Mucosa of rectum (tissue), 2 donors: ENCODE data around the gene RNF214.
"Not testable (repeated sequence)": the region's sequence is repeated elsewhere in the genome, so short reads cannot be mapped to it uniquely, and the experiment has no call there.

ENCODE experiments used
- H3K27ac ChIP-seq, 2 donors: one replicate each; pipeline ENCODE4 v1.7.0; 2013; ENCODE audit warnings: inconsistent platforms in 2 of 2, low read depth in 2 of 2, low read length in 2 of 2
- H3K27me3 ChIP-seq, 2 donors: one replicate each; pipeline ENCODE4 v1.7.0; 2013; ENCODE audit warnings: low read length in 2 of 2; ENCODE audit not compliant: control insufficient read depth in 2 of 2, insufficient read depth in 2 of 2
- H3K36me3 ChIP-seq, 2 donors: one replicate each; pipeline ENCODE4 v1.7.0; 2013; ENCODE audit warnings: low read length in 2 of 2; ENCODE audit not compliant: control insufficient read depth in 2 of 2, insufficient read depth in 2 of 2
- H3K4me1 ChIP-seq, 2 donors: one replicate each; pipeline ENCODE4 v1.7.0; 2013; ENCODE audit warnings: low read length in 2 of 2, mild to moderate bottlenecking in 1 of 2; ENCODE audit not compliant: control insufficient read depth in 2 of 2, insufficient read depth in 2 of 2
- H3K4me3 ChIP-seq, 2 donors: one replicate each; pipeline ENCODE4 v1.7.0; 2013; ENCODE audit warnings: low read length in 2 of 2
- H3K9ac ChIP-seq, 2 donors: one replicate each; pipeline ENCODE4 v1.7.0; 2013; ENCODE audit warnings: low read length in 2 of 2, low read depth in 1 of 2, mild to moderate bottlenecking in 1 of 2
- H3K9me3 ChIP-seq, 2 donors: one replicate each; pipeline ENCODE4 v1.7.0; 2013; ENCODE audit warnings: low read length in 2 of 2; ENCODE audit not compliant: control insufficient read depth in 2 of 2
- donor health status: healthy.
- donor health status: Normal muscosa, but diverticular disease.

The RNF214 gene

DNA sequence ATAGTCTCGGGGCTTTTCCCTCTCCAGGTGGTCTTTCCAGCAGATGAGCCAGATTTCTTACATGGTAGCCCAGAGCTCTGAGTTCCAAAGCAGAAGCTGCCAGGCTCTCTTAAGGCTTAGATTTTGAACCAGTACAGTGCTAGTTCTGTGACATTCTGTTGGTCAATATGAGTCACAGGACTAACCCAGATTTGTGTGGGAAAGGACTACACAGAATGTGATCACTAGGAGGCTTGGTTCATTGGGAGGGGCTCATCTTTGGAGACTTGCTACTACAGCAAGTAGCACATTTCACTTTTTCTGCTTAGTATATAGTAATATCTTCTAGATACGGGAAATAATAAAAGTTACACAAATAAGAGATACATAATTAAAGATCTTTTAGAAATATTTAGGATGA lies 24.1 kb downstream of the RNF214 start:
- Histone ChIP-seq H3K27me3 (no peaks in the 10 kb centered on the region), H3K36me3 (peaks cover 5 to 7% of the 10 kb centered on the region in 2 donors)

DNA sequence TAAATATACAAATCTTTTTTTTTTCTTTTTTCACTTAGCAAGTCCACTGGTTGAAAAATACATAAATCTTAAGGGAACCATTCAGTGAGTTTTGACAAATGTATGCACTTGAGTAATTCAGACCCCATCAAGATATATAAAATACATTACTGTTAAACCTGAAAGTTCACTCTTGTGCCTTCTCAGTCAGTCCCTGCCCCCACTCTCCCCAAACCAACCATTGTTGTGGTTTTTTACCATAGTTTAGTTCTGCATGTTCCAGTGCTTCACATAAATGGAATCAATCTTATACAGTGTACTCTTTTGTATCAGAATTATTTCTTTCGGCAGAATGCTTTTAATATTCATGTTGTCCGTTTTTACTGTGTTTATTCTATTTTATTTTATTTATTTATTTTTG lies 26.1 kb downstream of the RNF214 start:
- Histone ChIP-seq H3K27me3 (no peaks in the 10 kb centered on the region), H3K4me3 (no peak overlapping the region), H3K9me3 (no peaks in the 10 kb centered on the region), H3K4me1 (no peaks in the 10 kb centered on the region), H3K36me3 (peaks cover 5 to 7% of the 10 kb centered on the region in 2 donors), H3K9ac (no peak overlapping the region), H3K27ac (no peak overlapping the region)

More for the DNA sequence above, 24.1 kb downstream of the RNF214 start:
- H3K9me3 ChIP-seq, result no peaks in the 10 kb centered on the region
- no peak overlapping the region for H3K27ac ChIP-seq
- H3K4me3 ChIP-seq, result no peak overlapping the region
- no peak overlapping the region for H3K9ac ChIP-seq
- H3K4me1 ChIP-seq, result no peaks in the 10 kb centered on the region

DNA sequence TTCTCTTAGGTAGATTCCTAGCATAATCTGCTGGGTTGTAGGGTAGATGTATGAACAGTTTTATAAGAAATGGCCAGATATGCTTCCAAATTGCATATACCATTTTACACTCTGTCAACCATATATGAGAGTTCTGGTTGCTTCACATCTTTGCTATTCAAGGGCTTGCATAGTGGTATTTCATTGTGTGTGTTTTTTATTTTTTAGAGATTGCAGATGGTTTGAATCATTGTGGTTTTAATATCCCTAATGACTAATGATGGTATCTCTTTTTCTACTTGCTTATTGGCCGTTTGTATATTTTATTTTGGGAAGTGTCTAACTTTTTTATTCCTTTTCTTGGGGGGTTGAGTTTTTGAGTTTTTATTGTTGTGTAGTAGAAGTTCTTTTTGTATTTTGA lies 26.9 kb downstream of the RNF214 start:
- H3K27me3 ChIP-seq, result no peaks in the 10 kb centered on the region
- H3K4me3 ChIP-seq, result no peak overlapping the region
- H3K27ac ChIP-seq, result no peak overlapping the region
- no peaks in the 10 kb centered on the region for H3K9me3 ChIP-seq
- H3K9ac ChIP-seq, result no peak overlapping the region
- H3K36me3 ChIP-seq, result peaks cover 5 to 7% of the 10 kb centered on the region in 2 donors
- no peaks in the 10 kb centered on the region for H3K4me1 ChIP-seq

DNA sequence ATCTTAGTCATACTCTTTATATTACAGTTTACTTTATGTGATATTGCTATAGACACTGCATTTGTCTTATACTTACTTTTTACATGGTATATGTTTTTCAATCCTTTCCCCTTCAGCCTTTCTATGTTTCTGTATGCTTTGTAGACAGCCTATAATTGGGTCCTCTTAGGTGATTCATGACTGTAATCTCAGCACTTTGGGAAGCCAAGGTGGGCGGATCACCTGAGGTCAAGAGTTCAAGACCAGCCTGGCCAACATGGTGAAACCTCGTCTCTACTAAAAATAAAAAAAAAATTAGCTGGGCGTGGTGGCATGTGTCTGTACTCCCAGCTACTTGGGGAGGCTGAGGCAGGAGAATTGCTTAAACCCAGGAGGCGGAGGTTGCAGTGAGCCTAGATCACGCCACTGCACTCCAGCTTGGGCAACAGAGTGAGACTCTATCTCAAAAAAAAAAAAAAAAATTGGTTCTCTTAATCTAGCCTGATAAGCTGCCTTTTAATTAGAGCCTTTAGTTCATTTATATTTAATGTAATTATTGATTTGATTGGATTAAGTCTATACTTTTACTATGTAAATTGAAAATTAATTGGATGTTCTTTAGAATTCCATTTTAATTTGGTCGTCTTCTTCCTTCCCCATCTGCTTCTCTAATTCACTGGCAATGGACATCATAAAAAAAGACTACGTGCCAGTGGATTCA lies 32.3 kb downstream of the RNF214 start:
- H3K9ac ChIP-seq, H3K27me3 ChIP-seq, H3K4me1 ChIP-seq, H3K4me3 ChIP-seq, H3K27ac ChIP-seq, H3K9me3 ChIP-seq, H3K36me3 ChIP-seq: not testable (repeated sequence)

DNA sequence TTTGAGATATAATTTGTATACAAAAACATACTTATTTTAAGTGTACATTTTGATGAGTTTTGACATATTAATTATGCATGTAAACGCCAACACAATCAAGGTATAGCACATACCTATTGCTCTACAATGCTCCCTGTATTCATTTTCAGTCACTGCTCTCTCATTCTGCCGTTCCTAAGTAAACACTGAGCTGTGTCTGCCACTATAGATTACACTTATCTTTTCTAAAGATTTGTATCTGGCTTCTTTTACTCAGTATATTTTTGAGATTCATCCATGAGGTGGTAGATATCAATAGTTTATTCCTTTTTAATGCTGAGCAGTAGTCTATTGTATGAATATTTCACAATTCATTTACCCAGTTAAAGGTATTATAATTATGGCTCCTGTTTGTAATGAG lies 33.3 kb downstream of the RNF214 start:
- H3K27me3 ChIP-seq, result no peaks in the 10 kb centered on the region
- no peak overlapping the region for H3K9ac ChIP-seq
- no peak overlapping the region for H3K4me3 ChIP-seq
- H3K36me3 ChIP-seq, result peaks cover 2 to 8% of the 10 kb centered on the region in 2 donors
- no peak overlapping the region for H3K27ac ChIP-seq
- no peaks in the 10 kb centered on the region for H3K9me3 ChIP-seq
- no peaks in the 10 kb centered on the region for H3K4me1 ChIP-seq

DNA sequence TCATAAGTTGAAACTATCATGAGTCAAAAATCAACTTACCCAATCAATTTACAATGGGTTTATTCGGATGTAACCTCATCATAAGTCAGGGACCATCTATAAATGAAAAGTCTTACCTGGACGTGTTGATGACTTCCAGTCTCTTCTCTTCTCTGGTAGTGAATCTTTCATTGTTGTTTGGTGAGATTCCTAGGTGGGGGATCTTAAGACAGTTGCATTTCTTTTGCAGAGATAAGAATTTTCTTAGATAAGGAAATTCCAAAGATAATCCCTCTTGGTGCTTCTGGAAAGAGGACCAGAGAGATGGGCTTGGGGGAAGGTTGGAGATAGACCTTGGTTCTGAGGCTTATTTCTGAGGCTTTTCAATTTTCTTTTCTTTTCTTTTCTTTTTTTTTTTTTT lies 37.4 kb downstream of the RNF214 start:
- Histone ChIP-seq H3K27me3 (no peaks in the 10 kb centered on the region), H3K27ac (no peak overlapping the region), H3K4me1 (no peaks in the 10 kb centered on the region), H3K9ac (no peak overlapping the region), H3K36me3 (peaks cover 6 to 10% of the 10 kb centered on the region in 2 donors), H3K9me3 (no peaks in the 10 kb centered on the region), H3K4me3 (no peak overlapping the region)

DNA sequence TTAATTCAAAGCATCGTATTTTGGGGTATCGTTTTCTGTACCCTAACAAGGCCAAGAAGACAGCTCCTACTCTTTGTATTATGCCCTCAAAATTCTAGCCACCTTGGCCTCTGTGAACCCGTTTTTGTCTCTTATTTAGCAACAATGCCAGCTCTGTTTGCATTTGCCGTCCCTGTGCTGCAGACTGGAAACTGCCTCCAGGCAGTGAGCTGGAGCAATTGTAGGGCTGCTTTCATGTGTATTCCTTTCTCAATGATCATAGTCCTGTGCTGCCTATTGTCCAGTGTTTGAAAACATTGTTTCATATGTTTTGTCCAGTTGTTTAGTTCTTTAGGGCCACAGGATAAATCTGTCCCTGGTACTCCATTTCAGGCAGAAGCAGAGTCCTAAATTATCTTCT lies 38.7 kb downstream of the RNF214 start:
- no peak overlapping the region for H3K27ac ChIP-seq
- no peaks in the 10 kb centered on the region for H3K9me3 ChIP-seq
- no peak overlapping the region for H3K4me3 ChIP-seq
- no peaks in the 10 kb centered on the region for H3K4me1 ChIP-seq
- H3K27me3 ChIP-seq, result no peaks in the 10 kb centered on the region
- no peak overlapping the region for H3K9ac ChIP-seq
- H3K36me3 ChIP-seq, result peaks cover 3 to 10% of the 10 kb centered on the region in 2 donors

DNA sequence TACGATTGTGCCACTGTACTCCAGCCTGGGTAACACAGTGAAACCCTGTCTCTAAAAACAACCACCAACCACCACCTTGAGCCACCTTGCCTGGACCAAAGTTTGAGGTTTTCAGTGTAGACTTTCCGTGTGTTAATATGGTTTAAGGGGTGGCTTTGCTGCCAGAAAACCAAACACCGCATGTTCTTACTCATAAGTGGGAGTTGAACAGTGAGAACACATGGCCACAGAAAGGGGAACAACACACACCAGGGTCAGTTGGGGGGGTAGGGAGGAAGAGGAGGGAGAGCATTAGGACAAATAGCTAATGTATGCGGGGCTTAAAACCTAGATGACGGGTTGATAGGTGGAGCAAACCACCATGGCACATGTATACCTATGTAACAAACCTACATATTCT lies 39.7 kb downstream of the RNF214 start:
- not testable (repeated sequence) for H3K36me3 ChIP-seq, H3K4me3 ChIP-seq, H3K9ac ChIP-seq

DNA sequence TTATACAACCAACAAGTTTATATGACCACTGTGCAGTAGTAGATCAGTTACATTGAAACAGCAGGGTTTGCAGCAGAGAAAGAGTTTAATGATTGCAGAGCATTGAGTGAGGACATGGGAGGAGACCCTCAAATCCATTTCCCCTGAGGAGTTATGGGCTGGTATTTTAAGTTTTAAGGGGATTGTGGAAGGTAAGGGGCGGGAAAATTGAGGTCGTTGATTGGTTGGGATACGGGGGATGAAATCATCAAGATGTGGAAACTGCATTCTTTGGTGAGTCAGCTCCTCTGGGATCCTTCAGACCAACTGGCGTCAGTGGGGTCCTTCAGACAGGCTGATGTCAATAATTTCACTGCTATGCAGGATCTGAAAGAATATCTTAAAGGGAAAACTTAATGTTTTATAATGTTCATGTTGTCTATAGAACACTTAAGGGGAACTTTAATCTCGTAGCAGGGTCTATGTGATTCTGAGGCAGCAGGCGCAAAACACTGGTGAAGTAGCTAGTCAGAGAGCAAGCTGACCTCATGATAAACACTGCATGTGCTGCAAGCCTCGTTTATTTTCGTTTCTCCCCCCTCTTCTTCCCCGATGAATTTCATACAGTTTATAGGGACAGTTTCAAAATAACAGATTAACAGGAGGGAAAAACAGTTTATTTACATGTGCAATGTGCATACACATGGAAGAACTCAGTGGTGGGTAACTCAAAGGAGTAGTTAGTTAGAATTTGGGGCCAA lies 41.2 kb downstream of the RNF214 start:
- no peaks in the 10 kb centered on the region for H3K9me3 ChIP-seq
- no peak overlapping the region for H3K9ac ChIP-seq
- no peaks in the 10 kb centered on the region for H3K27me3 ChIP-seq
- H3K4me3 ChIP-seq, result no peak overlapping the region
- no peaks in the 10 kb centered on the region for H3K4me1 ChIP-seq
- peaks cover 3 to 8% of the 10 kb centered on the region in 2 donors for H3K36me3 ChIP-seq
- no peak overlapping the region for H3K27ac ChIP-seq

More for the DNA sequence above, 39.7 kb downstream of the RNF214 start:
- not testable (repeated sequence) for H3K27me3 ChIP-seq, H3K27ac ChIP-seq, H3K4me1 ChIP-seq, H3K9me3 ChIP-seq

DNA sequence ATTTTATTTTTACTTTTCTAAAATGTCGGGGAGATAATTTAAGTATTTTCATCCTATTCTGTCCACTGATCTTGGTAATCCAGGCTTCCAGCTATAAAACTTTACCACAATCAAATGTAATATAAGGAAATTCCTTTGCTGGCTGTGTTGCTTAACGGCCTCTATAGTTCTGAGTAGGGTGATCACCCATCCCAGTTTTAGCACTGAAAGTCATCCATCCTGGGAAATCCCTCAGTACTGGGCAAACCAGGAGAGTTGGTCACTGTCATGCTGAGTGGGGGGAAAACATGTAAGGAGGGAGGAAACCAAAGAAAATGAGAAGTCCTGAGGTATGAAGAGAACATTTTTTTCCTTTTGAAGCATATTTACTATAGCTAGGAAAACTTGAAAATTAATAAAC lies 45.9 kb downstream of the RNF214 start:
- H3K27ac ChIP-seq, result no peak overlapping the region
- H3K9ac ChIP-seq, result no peak overlapping the region
- H3K9me3 ChIP-seq, result no peaks in the 10 kb centered on the region
- no peak overlapping the region for H3K4me3 ChIP-seq
- no peaks in the 10 kb centered on the region for H3K4me1 ChIP-seq
- H3K27me3 ChIP-seq, result no peaks in the 10 kb centered on the region
- H3K36me3 ChIP-seq, result peaks cover 25% of the 10 kb centered on the region in 2 donors
